Activated naive CD8-positive, alpha-beta T cell (primary cell): ENCODE results near the gene CSMD2.

Experiments used
- H3K27ac Mint-ChIP-seq: one replicate; pipeline ENCODE4 v1.8.0; 2021; ENCODE audit warnings: mixed read lengths
- H3K27me3 Mint-ChIP-seq: one replicate; pipeline ENCODE4 v1.8.0; 2021; ENCODE audit warnings: mixed read lengths
- H3K36me3 Mint-ChIP-seq: one replicate; pipeline ENCODE4 v1.8.0; 2021; ENCODE audit warnings: mixed read lengths
- H3K4me1 Mint-ChIP-seq: one replicate; pipeline ENCODE4 v1.8.0; 2021; ENCODE audit warnings: low read depth, mixed read lengths
- H3K4me3 Mint-ChIP-seq: one replicate; pipeline ENCODE4 v1.8.0; 2021; ENCODE audit warnings: mild to moderate bottlenecking, mixed read lengths
- H3K9me3 Mint-ChIP-seq: one replicate; pipeline ENCODE4 v1.8.0; 2021; ENCODE audit warnings: low read depth, mixed read lengths

CSMD2 gene

DNA sequence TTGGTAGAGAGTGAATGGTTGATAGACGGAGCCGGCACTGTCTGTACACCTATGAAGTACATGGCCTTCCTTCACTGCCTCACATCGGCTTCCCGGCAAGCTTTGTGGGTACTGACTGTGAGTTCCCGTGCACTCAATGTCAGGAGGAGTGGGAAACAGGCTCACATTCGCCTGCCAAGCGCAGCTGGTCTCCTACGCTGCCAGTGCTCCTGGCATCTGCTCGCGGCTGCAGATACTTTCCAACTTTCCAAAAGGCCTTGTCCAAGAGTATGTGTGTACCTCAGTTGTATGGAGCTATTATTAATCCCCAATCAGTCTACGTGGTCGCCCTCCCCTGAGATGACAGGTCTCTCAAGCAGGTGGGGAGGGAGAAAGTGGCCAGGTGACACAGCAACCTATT, 511.8 kb downstream of the CSMD2 start:
- Mint-ChIP-seq H3K4me1 (no peaks in the 10 kb centered on the region), H3K27ac (no peak overlapping the region), H3K4me3 (no peak overlapping the region), H3K9me3 (no peaks in the 10 kb centered on the region), H3K27me3 (peaks cover 3% of the 10 kb centered on the region), H3K36me3 (no peaks in the 10 kb centered on the region)

DNA sequence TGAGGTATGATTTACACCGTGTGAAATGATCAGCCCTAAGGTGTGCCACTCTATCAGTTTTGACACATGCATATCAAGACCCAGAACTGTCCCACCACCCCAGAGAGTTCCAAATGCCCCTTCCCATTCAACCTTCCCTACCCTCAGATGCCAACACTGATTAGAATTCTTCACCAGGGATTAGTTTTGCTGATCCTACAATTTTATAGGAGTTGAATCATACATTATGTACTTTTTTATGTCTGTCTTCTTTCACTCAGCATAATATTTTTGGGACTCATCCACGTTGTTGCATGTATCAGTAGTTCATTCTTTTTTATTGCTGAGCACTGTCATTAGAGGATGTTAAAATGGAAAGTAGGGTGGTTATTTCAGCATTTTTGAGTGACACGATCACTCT, 514.3 kb downstream of the CSMD2 start:
- H3K27ac Mint-ChIP-seq: no peak overlapping the region
- no peak overlapping the region for H3K4me3 Mint-ChIP-seq
- peaks cover 3% of the 10 kb centered on the region for H3K27me3 Mint-ChIP-seq
- no peaks in the 10 kb centered on the region for H3K4me1 Mint-ChIP-seq
- no peaks in the 10 kb centered on the region for H3K36me3 Mint-ChIP-seq
- no peaks in the 10 kb centered on the region for H3K9me3 Mint-ChIP-seq

DNA sequence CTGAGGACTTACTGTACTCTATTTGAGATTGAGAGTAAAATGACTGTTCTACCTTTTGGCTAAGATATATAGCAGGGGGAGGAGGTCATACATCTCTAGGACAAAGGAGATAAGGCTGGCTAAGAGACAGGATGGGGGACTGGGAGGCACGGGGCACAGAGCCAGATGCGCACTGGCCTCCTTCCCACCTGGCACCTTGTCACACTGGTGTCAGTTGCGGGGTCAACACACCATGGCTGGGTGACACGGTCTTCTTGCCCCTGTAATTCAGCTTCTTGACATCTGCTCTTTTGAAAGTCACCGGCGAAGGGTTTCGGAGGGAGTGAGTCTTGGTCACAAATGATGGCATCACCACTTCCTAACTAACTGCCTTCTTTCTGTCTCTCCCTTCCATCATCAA, 515.3 kb downstream of the CSMD2 start:
- H3K36me3 Mint-ChIP-seq: no peaks in the 10 kb centered on the region

DNA sequence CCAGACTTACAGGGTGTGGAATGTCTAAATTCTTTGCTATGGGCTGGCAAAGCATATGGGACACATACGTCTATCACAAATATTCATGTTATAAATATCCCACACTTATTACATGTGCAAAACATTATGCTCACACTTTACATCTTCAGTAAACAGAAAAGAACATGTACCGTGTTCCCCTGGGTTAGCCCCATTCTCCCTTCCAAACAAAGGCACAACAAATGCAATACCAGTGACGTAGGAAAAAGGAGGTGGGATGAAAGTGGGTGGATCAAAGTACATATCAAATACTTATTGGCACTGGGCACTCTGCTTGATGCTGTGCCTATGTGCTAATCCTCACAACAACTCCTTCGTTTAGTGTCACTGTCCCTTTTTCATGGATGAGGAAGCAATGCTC, 521.8 kb downstream of the CSMD2 start:
- Mint-ChIP-seq H3K9me3 (no peaks in the 10 kb centered on the region), H3K36me3 (no peaks in the 10 kb centered on the region), H3K27ac (no peak overlapping the region), H3K4me1 (no peaks in the 10 kb centered on the region), H3K4me3 (no peak overlapping the region), H3K27me3 (peaks cover 19% of the 10 kb centered on the region)

More for the DNA sequence above, 515.3 kb downstream of the CSMD2 start:
- Mint-ChIP-seq H3K9me3 (no peaks in the 10 kb centered on the region), H3K4me3 (no peak overlapping the region), H3K27ac (no peak overlapping the region), H3K4me1 (no peaks in the 10 kb centered on the region), H3K27me3 (peaks cover 3% of the 10 kb centered on the region)

DNA sequence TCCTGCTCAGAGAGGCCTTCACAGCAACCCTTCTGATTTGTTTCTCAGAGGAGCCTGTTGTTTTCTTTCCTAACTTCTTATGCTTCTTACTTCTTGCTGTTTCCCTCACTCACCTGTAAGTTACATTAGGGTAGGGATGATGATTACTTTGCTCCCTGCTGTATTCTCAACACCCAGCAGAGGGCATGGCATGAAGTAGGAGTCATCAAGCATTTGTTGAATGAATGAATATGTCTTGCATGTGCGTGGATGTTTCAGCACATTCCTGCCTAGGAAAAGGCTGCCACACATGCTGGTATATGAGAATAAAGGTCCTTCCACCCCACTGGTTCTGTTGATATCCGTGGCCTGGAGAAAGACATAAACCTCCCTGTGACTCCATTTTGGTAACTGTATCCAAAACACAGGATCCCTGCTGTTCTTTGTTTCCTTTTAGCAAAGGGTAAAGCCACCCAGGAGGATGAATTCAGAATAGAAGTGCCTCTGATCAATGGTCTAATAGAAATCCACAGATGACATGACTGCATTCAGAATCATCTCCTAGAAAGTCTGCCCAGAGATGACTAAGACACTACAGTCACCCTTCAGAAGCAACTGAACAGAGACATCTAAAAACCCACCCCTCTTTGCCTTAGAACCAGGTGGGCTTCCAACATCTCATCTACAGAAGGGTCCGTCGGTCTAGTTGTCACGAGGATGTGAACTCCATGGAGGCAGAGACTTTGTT, 523.8 kb downstream of the CSMD2 start:
- no peaks in the 10 kb centered on the region for H3K4me1 Mint-ChIP-seq
- no peaks in the 10 kb centered on the region for H3K36me3 Mint-ChIP-seq
- H3K4me3 Mint-ChIP-seq: no peak overlapping the region
- no peaks in the 10 kb centered on the region for H3K9me3 Mint-ChIP-seq
- no peak overlapping the region for H3K27ac Mint-ChIP-seq
- H3K27me3 Mint-ChIP-seq: peaks cover 22% of the 10 kb centered on the region

DNA sequence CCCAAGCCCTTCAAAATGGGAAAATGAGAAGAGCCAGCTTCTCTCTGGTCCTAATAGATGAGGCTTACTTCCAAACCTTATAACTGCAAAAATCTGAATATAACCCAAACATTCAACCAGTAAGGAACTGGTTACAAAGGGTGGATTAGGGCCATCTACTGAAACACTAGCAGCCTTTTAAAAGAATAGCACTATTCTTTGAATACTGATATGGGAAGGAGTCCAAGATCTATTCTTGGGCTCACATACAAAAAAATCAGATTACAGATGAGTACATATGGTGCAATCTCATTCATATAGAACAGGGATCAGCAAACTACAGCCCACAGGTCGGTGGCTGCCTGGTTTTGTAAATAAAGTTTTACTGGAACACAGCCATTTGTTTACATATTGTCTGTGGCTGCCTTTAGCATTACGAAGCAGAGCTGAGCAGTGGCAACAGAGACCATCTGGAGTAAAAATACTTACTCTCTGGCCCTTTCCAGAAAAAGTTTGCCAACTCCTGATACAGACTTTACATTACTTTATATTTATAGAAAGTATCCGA, 524.8 kb downstream of the CSMD2 start:
- Mint-ChIP-seq H3K4me1 (no peaks in the 10 kb centered on the region), H3K27me3 (peaks cover 22% of the 10 kb centered on the region), H3K9me3 (no peaks in the 10 kb centered on the region), H3K27ac (no peak overlapping the region), H3K36me3 (no peaks in the 10 kb centered on the region), H3K4me3 (no peak overlapping the region)

DNA sequence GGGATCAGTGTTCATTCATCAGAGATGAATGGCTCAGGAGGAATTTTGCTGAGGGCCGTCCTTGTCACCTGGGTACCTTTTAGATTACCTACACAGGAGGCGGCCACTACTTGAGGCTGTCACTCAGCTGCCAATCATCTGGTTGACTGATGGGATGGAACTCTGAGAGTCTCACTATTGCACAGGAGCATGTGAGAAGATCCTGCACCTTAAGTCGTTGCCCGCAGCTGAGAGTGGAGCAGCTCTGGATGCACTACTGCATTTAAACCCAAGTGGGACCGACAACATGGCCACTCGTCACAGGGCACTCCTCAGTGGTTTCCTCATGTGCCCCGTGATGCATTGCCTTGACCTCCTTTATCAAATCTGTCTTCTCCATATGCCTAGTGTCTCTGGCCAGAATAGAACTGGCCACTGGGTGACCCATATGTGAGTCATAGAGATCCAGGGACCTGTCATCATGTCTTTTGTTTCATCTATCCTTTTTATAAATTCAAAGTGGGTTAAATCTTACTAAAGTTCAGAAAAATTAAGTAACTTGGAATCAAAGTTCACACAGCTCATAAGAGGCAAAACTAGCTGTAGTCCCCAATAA, 527.1 kb downstream of the CSMD2 start:
- H3K9me3 Mint-ChIP-seq: no peaks in the 10 kb centered on the region
- H3K4me3 Mint-ChIP-seq: no peak overlapping the region
- H3K27me3 Mint-ChIP-seq: peaks cover 16% of the 10 kb centered on the region
- no peak overlapping the region for H3K27ac Mint-ChIP-seq
- no peaks in the 10 kb centered on the region for H3K4me1 Mint-ChIP-seq
- H3K36me3 Mint-ChIP-seq: no peaks in the 10 kb centered on the region

DNA sequence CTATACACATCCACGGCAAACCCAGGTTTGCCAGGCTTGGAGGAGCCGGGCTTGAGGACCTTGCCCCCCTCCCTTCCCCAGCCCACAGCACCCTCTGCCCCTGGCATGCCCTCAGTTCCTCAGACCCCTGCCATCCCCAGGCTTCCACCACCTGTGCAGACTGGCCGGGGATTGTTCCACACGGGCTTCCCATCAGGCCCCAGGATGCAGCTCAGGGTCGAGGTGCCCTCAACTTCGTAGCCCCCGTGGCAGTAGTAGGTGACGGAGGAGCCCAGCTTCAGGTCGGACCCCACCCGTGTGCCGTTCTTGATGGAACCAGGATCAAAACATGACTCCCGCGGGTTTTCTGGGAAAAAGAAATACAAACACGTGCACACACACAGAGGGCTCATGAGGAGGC, 528.8 kb downstream of the CSMD2 start:
- H3K27me3 Mint-ChIP-seq: peaks cover 13% of the 10 kb centered on the region
- H3K27ac Mint-ChIP-seq: no peak overlapping the region
- no peaks in the 10 kb centered on the region for H3K4me1 Mint-ChIP-seq
- H3K4me3 Mint-ChIP-seq: no peak overlapping the region
- H3K36me3 Mint-ChIP-seq: no peaks in the 10 kb centered on the region
- H3K9me3 Mint-ChIP-seq: no peaks in the 10 kb centered on the region

DNA sequence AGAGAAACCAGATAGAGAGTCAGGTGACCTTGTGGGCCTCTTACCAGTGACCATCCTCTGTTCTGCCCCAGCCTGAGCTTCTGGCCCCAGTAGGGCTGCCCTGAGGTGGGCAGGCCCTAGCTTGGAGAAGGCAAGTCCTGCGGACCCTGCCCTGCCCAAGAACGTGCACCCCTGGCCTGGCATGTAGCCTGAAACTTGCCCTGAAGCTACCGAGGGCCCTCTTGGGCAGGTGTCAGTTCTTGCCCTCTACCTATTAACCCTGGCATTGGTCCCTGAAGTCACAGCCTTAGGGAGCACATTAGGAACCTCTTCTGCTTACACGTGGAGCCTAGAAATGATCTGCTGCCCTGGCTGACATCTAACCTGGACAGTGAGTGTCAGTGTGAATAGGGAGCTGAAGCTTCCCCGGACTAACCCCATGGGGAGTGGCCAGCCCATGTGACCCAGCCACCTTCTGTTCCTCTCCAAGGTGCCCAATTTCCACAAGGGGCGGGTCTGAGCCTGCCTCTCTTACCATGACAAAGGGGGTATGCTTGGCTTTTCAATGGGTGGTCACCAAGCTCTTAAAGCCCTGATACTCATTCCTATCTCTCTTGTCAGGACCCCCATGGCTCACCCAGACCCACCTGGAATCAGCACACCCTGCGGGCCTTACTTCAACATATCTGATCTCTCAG, 529.6 kb downstream of the CSMD2 start:
- Mint-ChIP-seq H3K4me3 (no peak overlapping the region), H3K4me1 (no peaks in the 10 kb centered on the region), H3K9me3 (no peaks in the 10 kb centered on the region), H3K27me3 (peaks cover 15% of the 10 kb centered on the region), H3K36me3 (no peaks in the 10 kb centered on the region), H3K27ac (no peak overlapping the region)

DNA sequence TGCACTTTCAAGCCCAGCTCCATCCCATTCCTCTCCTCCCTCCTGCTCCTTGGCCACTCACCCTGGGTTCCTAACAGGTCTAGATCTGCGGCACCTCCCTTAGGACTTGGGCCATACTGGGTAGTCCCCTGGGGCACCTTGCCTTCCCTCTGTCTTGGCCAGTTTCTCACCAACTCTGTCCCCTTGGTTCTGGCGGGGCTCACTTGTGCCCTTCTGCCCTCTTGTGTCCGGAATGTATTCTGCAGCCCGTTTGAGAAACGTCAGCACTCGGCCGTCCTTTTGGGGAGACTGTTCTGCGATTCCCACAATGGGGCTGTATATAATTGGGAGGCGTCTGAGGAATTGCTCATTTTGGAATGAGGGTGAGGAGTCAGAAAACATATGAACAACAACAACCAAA, 530.2 kb downstream of the CSMD2 start:
- Mint-ChIP-seq H3K4me1 (no peaks in the 10 kb centered on the region), H3K4me3 (no peak overlapping the region), H3K27ac (no peak overlapping the region), H3K27me3 (peaks cover 20% of the 10 kb centered on the region), H3K9me3 (no peaks in the 10 kb centered on the region), H3K36me3 (no peaks in the 10 kb centered on the region)

DNA sequence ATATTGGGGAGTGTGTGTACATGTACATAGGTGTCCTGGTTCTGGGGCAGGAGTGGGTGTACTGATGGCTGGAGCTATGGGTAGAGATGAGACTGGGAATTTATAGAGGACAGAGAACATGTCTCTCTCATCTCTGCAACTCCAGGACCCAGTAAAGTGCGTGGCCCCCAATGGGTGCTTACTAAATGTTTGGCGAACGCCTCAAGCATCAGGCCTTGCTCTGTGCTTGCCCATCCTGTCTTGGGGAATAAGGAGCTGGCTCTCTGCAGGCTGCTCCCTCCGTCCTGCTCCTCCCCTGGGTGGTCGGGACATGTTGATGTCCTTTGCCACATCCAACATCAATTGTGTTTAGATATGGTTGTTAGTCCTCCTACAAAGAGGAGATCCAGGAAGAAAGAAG, 530.9 kb downstream of the CSMD2 start:
- Mint-ChIP-seq H3K4me3 (no peak overlapping the region), H3K4me1 (no peaks in the 10 kb centered on the region), H3K9me3 (no peaks in the 10 kb centered on the region), H3K36me3 (no peaks in the 10 kb centered on the region), H3K27me3 (peaks cover 18% of the 10 kb centered on the region), H3K27ac (no peak overlapping the region)

DNA sequence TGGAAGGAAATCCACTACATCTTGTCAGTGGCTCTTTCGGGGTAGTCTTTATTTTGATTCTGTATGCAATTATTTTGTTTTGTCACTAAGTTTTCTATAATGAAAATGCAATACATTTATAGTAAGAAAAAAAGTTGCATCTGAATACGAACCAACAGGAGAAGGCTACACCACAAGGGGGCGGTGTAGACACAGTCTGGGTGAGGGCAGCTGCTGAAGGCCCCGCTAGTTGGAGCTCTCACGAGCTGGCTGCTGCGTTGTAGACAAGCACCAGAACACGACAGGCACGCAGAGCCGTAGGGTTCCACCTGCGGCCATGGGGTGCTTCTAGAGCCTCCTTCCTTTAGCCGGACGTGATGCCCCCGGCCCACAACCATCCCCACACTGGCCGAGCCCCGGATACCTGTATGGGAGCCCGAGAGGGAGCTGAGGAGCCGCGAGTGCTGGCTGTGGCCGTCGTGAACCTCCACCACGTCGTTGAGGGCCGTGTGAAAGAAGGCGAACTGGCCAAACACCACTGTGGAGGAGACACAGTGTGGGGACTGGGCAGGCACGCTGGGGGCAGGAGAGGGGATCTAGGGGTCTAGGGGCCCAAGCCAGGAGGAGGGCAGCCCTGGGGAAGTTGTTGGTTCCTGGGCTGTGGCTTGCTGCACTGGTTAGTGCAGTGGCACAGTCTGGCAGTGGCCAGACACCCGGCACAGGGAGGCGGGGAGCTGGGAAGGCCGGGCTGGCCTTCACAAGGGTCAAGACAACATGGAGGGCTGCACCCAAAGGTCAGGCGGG, 531.8 kb downstream of the CSMD2 start:
- Mint-ChIP-seq H3K27me3 (peaks cover 16% of the 10 kb centered on the region), H3K4me3 (no peak overlapping the region), H3K9me3 (no peaks in the 10 kb centered on the region), H3K27ac (no peak overlapping the region), H3K4me1 (no peaks in the 10 kb centered on the region), H3K36me3 (no peaks in the 10 kb centered on the region)

DNA sequence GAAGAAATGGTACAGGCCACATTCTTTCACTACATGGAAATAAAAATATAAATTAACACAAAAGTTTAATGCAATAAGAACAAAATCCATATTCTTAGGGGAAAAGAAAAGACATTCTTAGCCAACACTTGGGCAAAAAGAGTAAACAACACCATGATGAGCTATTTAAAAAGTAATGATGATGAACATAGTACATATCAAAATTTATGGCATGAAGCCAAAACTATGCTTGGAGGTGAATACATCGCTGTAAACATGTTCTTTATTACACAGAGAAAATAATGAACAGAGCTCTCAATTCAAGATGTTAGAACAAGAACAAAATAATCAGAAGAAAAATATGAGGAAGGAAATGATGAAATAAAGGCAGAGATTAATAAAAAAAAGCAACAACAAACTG, 534.3 kb downstream of the CSMD2 start:
- Mint-ChIP-seq H3K27me3 (peaks cover 21% of the 10 kb centered on the region), H3K27ac (no peak overlapping the region), H3K9me3 (no peaks in the 10 kb centered on the region), H3K36me3 (no peaks in the 10 kb centered on the region), H3K4me1 (no peaks in the 10 kb centered on the region), H3K4me3 (no peak overlapping the region)

DNA sequence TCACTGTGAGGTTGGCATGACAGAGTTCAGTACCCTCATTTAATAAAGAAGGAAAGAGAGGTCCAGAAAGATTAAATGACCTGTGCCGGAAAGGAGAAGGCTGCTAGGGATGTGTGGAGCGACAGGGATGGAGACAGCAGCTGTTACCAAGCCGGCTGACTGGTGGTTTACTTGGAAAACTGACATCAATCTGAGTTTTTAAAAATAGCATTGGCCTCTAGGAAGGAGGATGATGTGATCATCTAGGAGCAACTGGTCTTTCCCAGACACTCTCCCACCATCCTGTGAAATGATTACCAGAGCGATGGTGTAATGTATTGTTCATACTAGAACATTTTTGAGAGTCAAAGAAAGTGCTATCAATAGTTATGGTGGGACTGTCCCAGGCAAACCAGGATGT, 538.2 kb downstream of the CSMD2 start:
- Mint-ChIP-seq H3K36me3 (no peaks in the 10 kb centered on the region), H3K4me3 (no peak overlapping the region), H3K4me1 (no peaks in the 10 kb centered on the region), H3K27me3 (peaks cover 15% of the 10 kb centered on the region), H3K27ac (no peak overlapping the region), H3K9me3 (no peaks in the 10 kb centered on the region)
